ENCODE results near the gene TREX2.

TREX2 gene

DNA sequence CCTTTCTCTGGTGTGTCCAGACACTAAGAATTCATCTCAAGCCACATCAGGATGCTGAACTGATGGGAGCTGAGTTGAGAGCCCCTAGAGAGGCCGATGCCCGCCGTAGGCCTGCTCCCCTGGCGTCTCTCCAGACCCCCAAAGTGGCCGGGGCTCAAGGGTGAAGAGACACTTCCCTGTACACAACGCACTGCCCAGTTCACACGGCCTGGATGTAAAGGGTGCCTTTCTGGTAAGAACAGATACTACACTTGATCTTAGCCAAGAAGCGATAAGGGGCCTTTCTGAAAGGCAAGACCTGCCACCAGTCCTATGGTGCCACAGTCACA is 5.1 kb upstream of the TREX2 start:
- no peaks in the 10 kb centered on the region for H3K27me3 Mint-ChIP-seq
- H3K4me1 Mint-ChIP-seq (ENCODE audit: low read depth), result no peaks in the 10 kb centered on the region
- no peak overlapping the region for H3K27ac Mint-ChIP-seq
- H3K4me3 Mint-ChIP-seq, result no peak overlapping the region
- no peaks in the 10 kb centered on the region for H3K9me3 Mint-ChIP-seq (ENCODE audit: low read depth)
- no peaks in the 10 kb centered on the region for H3K36me3 Mint-ChIP-seq

DNA sequence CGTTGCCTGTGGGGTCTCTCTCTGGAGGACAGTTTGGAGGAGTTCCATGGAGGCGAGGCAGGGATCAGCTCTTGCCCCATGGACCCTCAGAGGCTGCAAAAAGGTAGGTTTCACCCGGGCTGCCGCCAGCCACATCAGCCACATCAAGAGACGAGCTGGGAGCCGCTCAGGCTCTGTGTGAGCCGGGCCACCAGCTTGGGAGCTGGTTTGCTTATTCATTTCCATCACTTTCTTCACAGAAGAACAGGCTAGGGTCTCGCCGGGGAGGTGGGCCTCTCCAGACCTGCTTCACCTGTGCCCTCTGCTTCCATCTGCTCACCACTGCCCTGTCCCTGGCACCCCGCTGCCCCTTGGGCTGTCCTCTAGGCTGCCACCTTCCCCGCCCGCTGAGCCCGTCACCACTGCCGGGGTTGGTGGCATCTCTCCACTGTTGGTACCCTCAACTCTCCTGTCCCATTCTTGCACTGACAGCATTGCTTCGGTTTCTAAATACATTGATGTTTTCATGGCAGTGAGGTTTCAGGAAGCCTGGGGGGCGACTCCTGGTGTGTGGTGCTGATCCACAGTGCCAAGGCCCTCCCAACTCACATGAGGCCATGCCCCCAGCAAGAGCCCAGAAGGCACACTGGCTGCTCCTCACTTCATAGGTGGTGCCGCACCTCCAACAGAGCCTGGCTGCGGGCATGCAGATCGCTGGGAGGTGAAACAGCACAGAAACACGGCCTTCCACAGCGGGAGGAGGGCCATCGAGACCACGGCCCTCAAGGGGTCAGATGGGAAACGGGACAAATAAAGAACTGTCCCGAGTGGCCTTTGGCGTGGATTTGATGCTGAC is 4.5 kb upstream of the TREX2 start:
- no peaks in the 10 kb centered on the region for H3K36me3 Mint-ChIP-seq
- no peaks in the 10 kb centered on the region for H3K9me3 Mint-ChIP-seq (ENCODE audit: low read depth)
- no peaks in the 10 kb centered on the region for H3K27me3 Mint-ChIP-seq
- no peak overlapping the region for H3K27ac Mint-ChIP-seq
- H3K4me1 Mint-ChIP-seq (ENCODE audit: low read depth), result no peaks in the 10 kb centered on the region
- no peak overlapping the region for H3K4me3 Mint-ChIP-seq

DNA sequence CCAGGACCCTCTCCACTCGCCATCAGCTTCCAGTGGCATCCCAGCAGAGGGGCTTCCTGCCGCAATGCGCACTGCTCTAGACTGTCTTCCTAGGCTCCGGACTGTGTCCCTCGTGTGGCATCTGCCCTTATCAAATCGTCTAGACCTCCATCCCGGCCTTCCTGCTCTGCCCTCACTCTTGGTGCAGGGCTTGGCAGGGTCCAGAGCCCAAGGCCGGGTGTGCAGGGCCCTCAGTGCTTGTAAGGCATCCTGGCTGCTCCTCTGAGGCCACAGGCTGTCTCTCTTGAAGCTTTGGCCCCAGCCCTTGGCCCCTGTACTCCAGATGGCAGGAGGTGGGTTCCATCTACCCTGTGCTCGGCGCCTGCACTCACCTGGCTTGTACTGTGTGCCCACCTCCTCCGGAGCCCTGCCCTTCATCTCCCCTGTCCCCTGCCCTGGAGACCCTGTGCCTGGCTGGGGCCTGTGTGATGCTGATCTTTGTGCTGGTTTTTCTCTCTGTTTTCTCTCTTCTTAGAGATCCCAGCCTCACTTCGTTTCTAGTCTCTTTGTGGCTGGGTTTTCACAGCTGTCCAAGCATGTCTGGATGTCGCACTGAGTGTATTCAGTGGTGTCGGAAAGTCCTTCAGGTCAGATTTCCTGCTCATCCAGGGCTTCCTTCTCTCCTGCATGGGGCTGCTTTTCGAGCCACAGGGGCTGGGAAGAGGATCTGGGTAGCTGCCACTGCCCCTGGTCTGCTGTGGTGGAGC is 3.7 kb upstream of the TREX2 start:
- Mint-ChIP-seq H3K4me1 (ENCODE audit: low read depth) (no peaks in the 10 kb centered on the region), H3K4me3 (no peak overlapping the region), H3K9me3 (ENCODE audit: low read depth) (no peaks in the 10 kb centered on the region), H3K27me3 (no peaks in the 10 kb centered on the region), H3K36me3 (no peaks in the 10 kb centered on the region), H3K27ac (no peak overlapping the region)

DNA sequence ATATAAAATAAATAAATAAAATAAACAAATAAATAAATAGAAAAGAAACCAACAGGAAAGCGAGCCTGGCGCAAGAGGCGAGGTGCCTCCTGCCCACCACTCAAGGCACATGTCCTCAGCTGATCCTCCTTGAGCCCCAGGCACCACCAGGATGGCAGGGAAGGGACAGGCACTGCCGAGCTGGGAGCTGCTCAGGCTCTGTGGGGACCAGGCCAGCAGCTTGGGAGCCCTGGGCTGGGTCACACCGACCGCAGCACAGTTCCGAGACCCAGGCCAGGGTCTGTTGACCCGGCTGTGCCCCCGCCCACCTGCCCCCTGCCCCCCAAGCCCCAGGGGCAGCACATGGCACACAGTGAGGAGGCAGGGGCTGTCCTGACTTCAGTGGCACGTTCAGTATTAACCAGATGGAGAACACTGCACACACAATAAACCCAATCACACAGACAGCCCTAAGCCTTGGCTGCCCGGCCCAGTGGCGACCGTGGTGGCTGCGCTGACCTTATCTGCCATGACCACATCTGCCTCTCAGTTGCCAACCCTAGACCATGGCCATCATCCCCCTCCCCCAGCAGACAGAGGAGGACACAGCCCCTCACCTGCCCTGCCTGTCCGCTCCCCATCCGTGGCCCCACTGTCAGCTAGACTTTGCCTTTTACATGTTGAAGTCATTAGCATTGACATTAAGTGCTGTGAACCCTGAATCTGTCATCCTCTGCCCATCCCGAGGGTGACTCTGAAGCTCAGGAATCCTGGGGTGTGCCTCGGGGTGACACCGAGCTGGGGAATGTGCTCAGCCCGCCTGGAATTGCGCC is 2.9 kb upstream of the TREX2 start:
- H3K4me1 Mint-ChIP-seq (ENCODE audit: low read depth), result no peaks in the 10 kb centered on the region
- no peaks in the 10 kb centered on the region for H3K36me3 Mint-ChIP-seq
- no peak overlapping the region for H3K4me3 Mint-ChIP-seq
- H3K27me3 Mint-ChIP-seq, result no peaks in the 10 kb centered on the region
- no peak overlapping the region for H3K27ac Mint-ChIP-seq
- no peaks in the 10 kb centered on the region for H3K9me3 Mint-ChIP-seq (ENCODE audit: low read depth)

DNA sequence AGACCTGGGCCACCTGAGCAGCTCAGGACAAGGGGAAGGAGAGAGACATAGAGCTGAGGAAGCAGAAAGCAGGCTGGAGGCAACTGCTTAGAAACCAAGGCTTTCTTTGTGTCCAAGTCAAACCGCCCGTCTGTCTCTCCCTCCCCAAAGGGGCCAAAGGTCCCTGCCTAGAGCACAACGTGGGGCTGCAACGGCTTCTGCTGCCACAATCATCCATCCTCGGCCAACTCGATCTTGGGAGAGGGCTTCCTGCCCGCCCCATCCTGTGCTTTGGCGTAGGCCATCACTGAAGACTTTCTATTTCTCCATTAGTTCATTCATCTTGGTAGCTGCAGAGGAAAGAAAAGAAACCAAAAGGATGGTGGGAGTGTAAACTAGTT is 1.7 kb upstream of the TREX2 start:
- no peaks in the 10 kb centered on the region for H3K4me1 Mint-ChIP-seq (ENCODE audit: low read depth)
- H3K36me3 Mint-ChIP-seq, result no peaks in the 10 kb centered on the region
- H3K4me3 Mint-ChIP-seq, result no peak overlapping the region
- H3K27ac Mint-ChIP-seq, result no peak overlapping the region
- H3K9me3 Mint-ChIP-seq (ENCODE audit: low read depth), result no peaks in the 10 kb centered on the region
- no peaks in the 10 kb centered on the region for H3K27me3 Mint-ChIP-seq

DNA sequence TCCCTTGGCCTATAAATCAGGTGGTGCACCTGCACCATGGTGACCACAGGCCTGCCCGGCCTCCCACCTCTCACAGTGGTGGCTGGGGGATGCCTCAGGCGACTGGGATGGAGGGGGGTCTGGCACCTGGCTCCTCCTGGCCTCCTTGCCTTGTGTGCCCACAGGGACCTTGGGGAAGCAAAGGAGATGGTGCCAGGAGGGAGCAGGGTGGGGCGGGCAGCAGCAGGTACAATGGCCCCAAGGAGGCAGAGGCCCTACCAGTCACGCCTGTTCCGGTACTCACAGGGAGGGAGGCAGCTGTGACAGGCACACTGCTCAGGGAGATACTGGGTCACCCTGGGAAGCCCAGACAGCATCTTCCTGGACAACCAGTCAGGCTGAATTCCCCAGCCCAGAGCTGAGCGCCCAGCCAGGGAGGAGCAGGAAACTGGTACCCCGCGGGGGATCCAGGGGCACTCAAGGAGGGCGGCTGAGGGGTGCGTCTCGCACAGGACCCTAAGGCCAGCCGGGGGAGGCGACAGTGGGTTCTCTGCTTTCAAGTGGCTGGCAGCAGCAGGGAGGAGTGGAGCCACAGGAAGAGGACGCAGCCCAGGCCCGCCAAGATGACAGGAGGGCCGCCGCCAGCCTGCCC is 1.2 kb upstream of the TREX2 start:
- no peak overlapping the region for H3K27ac Mint-ChIP-seq
- no peaks in the 10 kb centered on the region for H3K27me3 Mint-ChIP-seq
- H3K36me3 Mint-ChIP-seq, result no peaks in the 10 kb centered on the region
- H3K9me3 Mint-ChIP-seq (ENCODE audit: low read depth), result no peaks in the 10 kb centered on the region
- no peaks in the 10 kb centered on the region for H3K4me1 Mint-ChIP-seq (ENCODE audit: low read depth)
- H3K4me3 Mint-ChIP-seq, result no peak overlapping the region

DNA sequence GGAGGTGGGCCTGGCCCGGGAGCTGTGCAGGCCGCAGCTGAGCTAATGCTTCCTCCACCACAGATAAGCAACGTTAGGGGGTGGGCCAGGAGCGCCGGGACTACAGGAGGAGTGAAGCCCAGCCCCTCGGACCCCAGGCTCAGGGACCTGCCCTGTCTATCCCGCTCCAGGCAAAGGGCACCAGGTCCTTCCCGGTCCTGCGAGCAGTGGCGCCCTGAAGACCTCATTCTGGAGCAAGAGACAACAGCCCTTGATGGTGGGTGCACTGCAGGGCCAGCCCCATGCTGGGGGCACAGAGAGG is 730 bp upstream of the TREX2 start:
- Mint-ChIP-seq H3K27ac (no peak overlapping the region), H3K36me3 (no peaks in the 10 kb centered on the region), H3K9me3 (ENCODE audit: low read depth) (no peaks in the 10 kb centered on the region), H3K27me3 (no peaks in the 10 kb centered on the region), H3K4me3 (no peak overlapping the region), H3K4me1 (ENCODE audit: low read depth) (no peaks in the 10 kb centered on the region)

DNA sequence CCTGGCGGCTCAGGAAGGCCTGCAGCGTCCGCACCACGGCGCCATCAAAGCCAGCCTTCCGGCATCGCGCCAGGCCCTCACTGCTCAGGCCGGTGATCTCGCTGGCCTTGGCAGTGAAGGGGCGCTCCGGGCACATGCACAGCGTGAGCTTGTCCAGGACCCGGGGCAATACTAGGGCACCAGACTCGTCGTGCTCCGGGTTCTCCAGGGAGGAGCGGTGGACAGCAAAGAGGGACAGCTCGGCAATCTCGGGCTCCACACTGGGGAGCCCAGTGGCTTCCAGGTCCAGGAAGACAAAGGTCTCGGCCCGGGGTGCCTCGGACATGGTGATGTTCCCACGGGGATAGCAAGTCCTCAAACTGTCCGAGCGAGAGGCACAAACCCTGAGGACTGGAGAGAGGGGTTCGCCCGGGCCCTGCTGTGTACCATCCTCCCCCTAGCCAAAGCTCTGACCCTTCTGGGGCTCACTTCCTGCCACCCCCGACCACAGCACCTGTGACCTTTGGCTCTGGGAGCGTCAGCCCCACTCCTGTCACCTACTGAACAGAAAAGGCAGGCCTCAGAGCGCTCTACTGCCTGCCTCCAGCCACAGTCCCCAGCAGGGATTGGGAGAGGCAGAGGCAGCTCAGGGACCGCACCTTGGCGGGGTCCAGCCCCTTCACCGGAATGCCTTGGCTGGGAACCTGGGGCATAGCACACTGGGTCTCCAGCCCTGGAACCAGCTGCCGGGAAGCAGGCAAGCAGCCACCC is 575 bp downstream of the TREX2 start:
- H3K9me3 Mint-ChIP-seq (ENCODE audit: low read depth), result no peaks in the 10 kb centered on the region
- H3K36me3 Mint-ChIP-seq, result no peaks in the 10 kb centered on the region
- no peaks in the 10 kb centered on the region for H3K4me1 Mint-ChIP-seq (ENCODE audit: low read depth)
- no peak overlapping the region for H3K4me3 Mint-ChIP-seq
- H3K27me3 Mint-ChIP-seq, result no peaks in the 10 kb centered on the region
- no peak overlapping the region for H3K27ac Mint-ChIP-seq

DNA sequence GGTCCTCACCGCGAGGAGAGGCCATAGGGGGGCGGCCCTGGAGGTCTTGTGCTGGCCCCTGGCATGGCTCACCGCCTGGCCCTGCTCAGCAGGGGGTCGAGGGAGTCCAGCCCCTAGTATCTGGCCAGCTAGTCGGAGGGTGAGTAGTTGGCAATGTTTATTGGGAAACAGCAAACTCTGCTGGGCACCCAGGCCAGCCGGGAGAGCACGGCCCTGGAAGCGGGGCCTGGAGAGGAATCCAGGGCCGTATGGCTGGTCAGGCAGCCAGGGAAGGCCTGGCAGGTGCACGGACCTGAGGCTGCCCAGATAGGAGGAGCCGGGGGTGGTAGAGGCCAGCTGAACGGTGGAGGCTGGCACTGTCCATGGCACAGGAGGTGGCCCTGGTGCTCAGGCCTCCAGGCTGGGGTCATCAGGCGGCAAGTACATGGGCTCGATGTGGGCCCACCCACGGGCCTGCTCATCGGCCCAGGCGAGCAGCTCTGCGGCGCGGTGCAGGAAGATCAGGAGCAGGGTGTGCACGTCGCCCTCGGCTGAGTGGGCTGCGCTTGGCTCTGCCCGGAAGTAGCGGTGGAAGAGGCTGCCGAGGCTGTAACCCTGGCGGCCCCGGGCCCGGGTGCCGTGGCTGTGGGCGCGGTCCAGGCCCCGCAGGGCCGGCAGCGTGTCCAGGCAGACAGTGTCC is 1.4 kb downstream of the TREX2 start:
- Mint-ChIP-seq H3K9me3 (ENCODE audit: low read depth) (no peaks in the 10 kb centered on the region), H3K36me3 (no peaks in the 10 kb centered on the region), H3K27ac (no peak overlapping the region), H3K27me3 (no peaks in the 10 kb centered on the region), H3K4me3 (no peak overlapping the region), H3K4me1 (ENCODE audit: low read depth) (no peaks in the 10 kb centered on the region)

DNA sequence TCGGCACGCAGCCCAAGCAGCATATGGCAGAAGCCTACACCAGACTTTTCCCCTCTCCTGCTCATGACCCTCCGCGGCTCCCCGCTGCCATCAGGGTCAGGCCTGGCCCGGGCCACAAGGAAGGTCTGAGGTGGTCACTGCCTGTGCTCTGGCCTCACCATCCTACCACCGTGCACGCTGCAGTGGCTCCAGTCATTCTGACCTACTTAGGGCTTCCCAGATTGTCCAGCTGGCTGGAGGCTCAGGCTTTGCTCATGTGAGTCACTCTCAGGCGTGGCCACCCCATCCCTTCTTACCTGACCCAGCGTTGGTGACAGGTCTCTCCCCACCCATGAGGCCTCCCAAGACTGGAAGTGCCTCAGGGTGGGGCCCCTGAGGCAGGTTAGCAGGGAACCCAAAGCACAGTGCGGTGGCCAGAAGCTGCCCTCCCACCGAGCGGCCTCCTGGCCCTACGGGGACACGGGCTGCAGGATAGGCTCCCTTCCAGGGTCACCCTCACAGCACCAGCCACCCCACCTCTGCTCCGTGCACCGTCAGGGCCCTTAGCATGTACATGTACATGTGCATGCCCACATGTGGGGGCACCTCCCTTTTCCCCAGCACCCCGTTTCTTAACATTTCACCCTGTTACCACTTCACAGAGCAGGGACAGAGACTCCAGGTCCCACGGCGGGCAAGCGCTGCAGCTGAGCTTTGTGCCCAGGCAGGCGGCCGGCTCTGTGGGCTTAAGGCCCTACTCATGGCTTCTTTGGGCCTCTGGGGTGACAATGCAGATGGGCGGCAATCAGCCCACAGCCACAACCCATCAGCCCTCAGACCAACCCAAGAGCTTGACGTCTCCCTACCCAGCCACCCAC is 2.2 kb downstream of the TREX2 start:
- H3K36me3 Mint-ChIP-seq, result no peaks in the 10 kb centered on the region
- H3K4me1 Mint-ChIP-seq (ENCODE audit: low read depth), result no peaks in the 10 kb centered on the region
- H3K27ac Mint-ChIP-seq, result no peak overlapping the region
- H3K9me3 Mint-ChIP-seq (ENCODE audit: low read depth), result no peaks in the 10 kb centered on the region
- H3K4me3 Mint-ChIP-seq, result no peak overlapping the region
- no peaks in the 10 kb centered on the region for H3K27me3 Mint-ChIP-seq

DNA sequence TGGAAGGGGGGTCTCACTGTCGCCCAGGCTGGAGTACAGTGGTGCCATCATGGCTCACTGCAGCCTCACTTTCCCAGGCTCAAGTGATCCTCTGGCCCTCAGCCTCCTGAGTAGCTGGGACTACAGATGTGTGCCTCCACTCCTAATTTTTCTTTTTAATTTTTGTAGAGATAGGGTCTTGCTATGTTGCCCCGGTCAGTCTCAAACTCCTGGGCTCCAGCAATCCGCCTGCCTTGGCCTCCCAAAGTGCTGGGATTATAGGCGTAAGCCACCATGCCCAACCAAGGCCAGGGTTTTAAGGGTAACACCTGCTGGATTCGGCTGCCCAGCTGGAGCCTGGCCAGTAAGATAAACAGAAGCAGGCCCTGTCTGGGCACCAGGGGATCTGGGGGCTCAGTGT is 3.4 kb downstream of the TREX2 start:
- Mint-ChIP-seq H3K36me3 (no peaks in the 10 kb centered on the region), H3K4me1 (ENCODE audit: low read depth) (no peaks in the 10 kb centered on the region), H3K27ac (no peak overlapping the region), H3K4me3 (no peak overlapping the region), H3K9me3 (ENCODE audit: low read depth) (no peaks in the 10 kb centered on the region), H3K27me3 (no peaks in the 10 kb centered on the region)

DNA sequence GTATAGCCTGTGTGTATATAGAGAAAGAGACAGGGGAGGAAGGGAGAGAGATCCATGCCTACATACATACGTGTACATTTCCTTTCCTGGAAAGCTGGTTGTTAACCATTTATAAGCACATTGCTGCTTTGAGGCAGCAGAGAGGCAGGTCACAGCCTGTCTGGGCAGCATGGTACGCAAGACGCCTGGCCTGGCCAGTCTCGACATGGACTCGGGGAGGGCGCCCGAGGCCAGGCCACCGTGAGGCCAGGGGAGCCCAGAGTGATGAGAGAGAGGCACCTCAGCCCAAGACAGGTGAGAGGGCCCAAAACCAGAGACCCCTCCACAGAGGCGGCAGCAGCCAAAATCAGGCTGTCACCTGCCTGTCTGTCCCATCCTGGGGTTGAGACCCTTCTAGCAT is 3.9 kb downstream of the TREX2 start:
- no peaks in the 10 kb centered on the region for H3K9me3 Mint-ChIP-seq (ENCODE audit: low read depth)

DNA sequence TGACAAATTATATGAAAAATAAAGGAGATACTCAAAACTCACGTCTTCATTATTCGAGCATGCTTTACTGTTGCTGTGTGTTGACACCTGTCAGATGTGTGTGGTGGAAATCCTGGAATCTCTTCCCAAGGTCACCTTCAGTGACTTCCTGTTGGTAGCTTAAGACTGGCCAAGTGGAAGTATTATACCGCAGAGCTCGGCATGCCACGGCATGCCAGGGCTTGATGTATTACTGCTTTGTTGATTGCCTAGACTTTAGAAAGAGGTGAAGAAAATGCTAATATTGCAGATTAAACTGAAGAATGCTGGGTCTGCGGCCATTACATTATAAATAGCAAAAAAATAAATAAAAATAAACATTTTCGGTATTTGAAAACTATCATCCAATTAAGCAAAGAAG is 4.6 kb downstream of the TREX2 start:
- Mint-ChIP-seq H3K4me3 (no peak overlapping the region), H3K27me3 (no peaks in the 10 kb centered on the region)

More for the DNA sequence above, 3.9 kb downstream of the TREX2 start:
- H3K36me3 Mint-ChIP-seq, result no peaks in the 10 kb centered on the region
- H3K4me1 Mint-ChIP-seq (ENCODE audit: low read depth), result no peaks in the 10 kb centered on the region
- H3K27ac Mint-ChIP-seq, result no peak overlapping the region
- H3K4me3 Mint-ChIP-seq, result no peak overlapping the region
- H3K27me3 Mint-ChIP-seq, result no peaks in the 10 kb centered on the region

More for the DNA sequence above, 4.6 kb downstream of the TREX2 start:
- Mint-ChIP-seq H3K27ac (no peak overlapping the region), H3K9me3 (ENCODE audit: low read depth) (no peaks in the 10 kb centered on the region), H3K36me3 (no peaks in the 10 kb centered on the region), H3K4me1 (ENCODE audit: low read depth) (no peaks in the 10 kb centered on the region)
